Mesenchymal stem cell (in vitro differentiated cells and primary cell): Measurements from ENCODE around the gene OAS2.

Source experiments
- DNase-seq: peaks from one replicate; pipeline ENCODE4 v3.0.0-alpha.2; 2013
- H2AFZ ChIP-seq: one replicate; pipeline ENCODE4 v1.6.1; 2013; ENCODE audit warnings: low read depth, mild to moderate bottlenecking, control low read depth, inconsistent platforms, low read length, moderate library complexity
- H2AK5ac ChIP-seq: 2 replicates; pipeline ENCODE4 v1.6.1; 2013; ENCODE audit warnings: low read length, moderate library complexity, mild to moderate bottlenecking, inconsistent platforms; ENCODE audit not compliant: severe bottlenecking
- H2BK120ac ChIP-seq: one replicate; pipeline ENCODE4 v1.6.1; 2013; ENCODE audit warnings: low read depth, mild to moderate bottlenecking, inconsistent platforms, low read length, moderate library complexity
- H2BK12ac ChIP-seq, 2 experiments: one replicate each; pipeline ENCODE4 v1.6.1; 2013; ENCODE audit warnings: inconsistent platforms in 2 of 2, low read length in 2 of 2, mild to moderate bottlenecking in 2 of 2, moderate library complexity in 2 of 2, control low read depth in 1 of 2
- H2BK15ac ChIP-seq: one replicate; pipeline ENCODE4 v1.6.1; 2013; ENCODE audit warnings: mild to moderate bottlenecking, low read depth, inconsistent platforms; ENCODE audit not compliant: poor library complexity, severe bottlenecking
- H2BK5ac ChIP-seq: 2 replicates; pipeline ENCODE4 v1.6.1; 2013; ENCODE audit warnings: low read depth, mild to moderate bottlenecking, low read length, control low read depth, inconsistent platforms; ENCODE audit not compliant: poor library complexity, severe bottlenecking
- H3K14ac ChIP-seq, 2 experiments: one replicate each; pipeline ENCODE4 v1.6.1; 2013; ENCODE audit warnings: inconsistent platforms in 2 of 2, low read length in 2 of 2, control low read depth in 1 of 2, mild to moderate bottlenecking in 1 of 2, moderate library complexity in 1 of 2
- H3K18ac ChIP-seq, 2 experiments: one replicate each; pipeline ENCODE4 v1.6.1; 2013; ENCODE audit warnings: inconsistent platforms in 2 of 2, low read length in 2 of 2, control low read depth in 1 of 2, low read depth in 1 of 2, mild to moderate bottlenecking in 1 of 2
- H3K23ac ChIP-seq, 2 experiments: one replicate each; pipeline ENCODE4 v1.6.1; 2013; ENCODE audit warnings: inconsistent platforms in 2 of 2, low read length in 2 of 2, mild to moderate bottlenecking in 2 of 2, moderate library complexity in 2 of 2, control low read depth in 1 of 2
- H3K27ac ChIP-seq: 2 replicates; pipeline ENCODE4 v1.5.1; 2013; ENCODE audit warnings: mild to moderate bottlenecking, moderate library complexity, low read length, control low read depth, inconsistent platforms; ENCODE audit not compliant: poor library complexity, severe bottlenecking
- H3K27me3 ChIP-seq, 2 experiments: 2 replicates each; pipeline versions ENCODE4 v1.6.1 to v1.7.0; 2013; ENCODE audit warnings: low read length in 2 of 2, mild to moderate bottlenecking in 2 of 2, moderate library complexity in 2 of 2, control low read depth in 1 of 2, inconsistent platforms in 1 of 2; ENCODE audit not compliant: control insufficient read depth in 1 of 2, insufficient read depth in 1 of 2
- H3K36me3 ChIP-seq, 2 experiments: 2 replicates each; pipeline versions ENCODE4 v1.6.1 to v1.7.0; 2013; ENCODE audit warnings: low read length in 2 of 2, control low read depth in 1 of 2, inconsistent platforms in 1 of 2, low read depth in 1 of 2, mild to moderate bottlenecking in 1 of 2; ENCODE audit not compliant: insufficient read depth in 2 of 2, control insufficient read depth in 1 of 2
- H3K4ac ChIP-seq, 2 experiments: one replicate each; pipeline ENCODE4 v1.6.1; 2013; ENCODE audit warnings: inconsistent platforms in 2 of 2, low read length in 2 of 2, mild to moderate bottlenecking in 2 of 2, moderate library complexity in 2 of 2, control low read depth in 1 of 2, low read depth in 1 of 2
- H3K4me1 ChIP-seq: 2 replicates; pipeline ENCODE4 v1.6.1; 2013; ENCODE audit warnings: low read depth, low read length, control low read depth; ENCODE audit not compliant: control insufficient read depth, insufficient read depth
- H3K4me2 ChIP-seq: 2 replicates; pipeline ENCODE4 v1.6.1; 2013; ENCODE audit warnings: low read length, mild to moderate bottlenecking, inconsistent platforms; ENCODE audit not compliant: poor library complexity, severe bottlenecking
- H3K4me3 ChIP-seq, 2 experiments: 2 replicates each; pipeline versions ENCODE4 v1.5.1 to v1.7.0; 2013; ENCODE audit warnings: low read length in 2 of 2, mild to moderate bottlenecking in 2 of 2, control low read depth in 1 of 2, low read depth in 1 of 2; ENCODE audit not compliant: insufficient read depth in 1 of 2
- H3K79me1 ChIP-seq: replicated peaks from 2 replicates; pipeline ENCODE4 v1.6.1; 2013; ENCODE audit warnings: mild to moderate bottlenecking, control low read depth, low read length, inconsistent platforms; ENCODE audit not compliant: poor library complexity, severe bottlenecking
- H3K9ac ChIP-seq: 2 replicates; pipeline ENCODE4 v1.7.0; 2013; ENCODE audit warnings: mild to moderate bottlenecking, low read length, moderate library complexity
- H3K9me3 ChIP-seq: 2 replicates; pipeline ENCODE4 v1.7.0; 2013; ENCODE audit warnings: mild to moderate bottlenecking, low read length; ENCODE audit not compliant: control insufficient read depth
- H4K8ac ChIP-seq: one replicate; pipeline ENCODE4 v1.6.1; 2013; ENCODE audit warnings: inconsistent platforms, mild to moderate bottlenecking, low read length, moderate library complexity
- H4K91ac ChIP-seq: one replicate; pipeline ENCODE4 v1.6.1; 2013; ENCODE audit warnings: mild to moderate bottlenecking, low read length, inconsistent platforms
- WGBS: methylation state at CpG from one replicate; pipeline ENCODE4 v1.1.7; 2013; ENCODE audit warnings: mixed read lengths; 5-methylcytosine and 5-hydroxymethylcytosine counted together

OAS2 gene

GRCh38 chr12:112980491-112981158 is 2.3 kb downstream of the OAS2 start:
- Histone ChIP-seq H3K36me3 (no peaks in the 10 kb centered on the region), H2BK12ac (no peak overlapping the region), H3K4me1 (peaks cover 1% of the 10 kb centered on the region), H3K9me3 (peaks cover 13% of the 10 kb centered on the region), H3K4me3 (peak overlapping the region in 1 of 2 experiments; percentile 85), H3K4me2 (no peak overlapping the region), H3K9ac (no peak overlapping the region), H4K91ac (no peak overlapping the region), H2AFZ (no peak overlapping the region), H3K23ac (no peak overlapping the region), H2AK5ac (no peak overlapping the region), H3K4ac (no peak overlapping the region), H2BK5ac (no peak overlapping the region), H3K27me3 (no peaks in the 10 kb centered on the region), H2BK120ac (no peak overlapping the region), H3K14ac (no peak overlapping the region), H4K8ac (no peak overlapping the region), H3K79me1 (no peaks in the 10 kb centered on the region), H3K18ac (no peak overlapping the region), H3K27ac (no peak overlapping the region), H2BK15ac (no peak overlapping the region)
- 95% methylated on average over 2 of the region's 4 CpGs for WGBS
- no peak for DNase-seq

GRCh38 chr12:112985642-112986290 is 7.4 kb downstream of the OAS2 start:
- Histone ChIP-seq H3K36me3 (peaks cover 0 to 33% of the 10 kb centered on the region in 2 experiments), H3K18ac (no peak overlapping the region), H3K27ac (no peak overlapping the region), H4K8ac (no peak overlapping the region), H3K9me3 (peaks cover 13% of the 10 kb centered on the region), H3K23ac (no peak overlapping the region), H2AK5ac (no peak overlapping the region), H3K14ac (no peak overlapping the region), H2BK120ac (no peak overlapping the region), H3K4me3 (no peak overlapping the region), H2BK12ac (no peak overlapping the region), H3K79me1 (no peaks in the 10 kb centered on the region), H3K4me2 (no peak overlapping the region), H4K91ac (no peak overlapping the region), H3K9ac (no peak overlapping the region), H2AFZ (no peak overlapping the region), H3K4me1 (no peaks in the 10 kb centered on the region), H3K27me3 (peaks cover 0 to 18% of the 10 kb centered on the region in 2 experiments), H2BK5ac (no peak overlapping the region), H3K4ac (no peak overlapping the region), H2BK15ac (no peak overlapping the region)
- 100% methylated on average over 1 of the region's 1 CpG for WGBS
- no peak for DNase-seq

GRCh38 chr12:112986291-112986800 is 8.0 kb downstream of the OAS2 start:
- no peak overlapping the region for H3K18ac ChIP-seq
- H3K14ac ChIP-seq: no peak overlapping the region
- H3K79me1 ChIP-seq: no peaks in the 10 kb centered on the region
- H3K4me2 ChIP-seq: no peak overlapping the region
- peaks cover 0 to 36% of the 10 kb centered on the region in 2 experiments for H3K36me3 ChIP-seq
- WGBS: 88% methylated on average over 7 of the region's 7 CpGs
- H2BK120ac ChIP-seq: no peak overlapping the region
- H2BK15ac ChIP-seq: no peak overlapping the region
- H3K27ac ChIP-seq: no peak overlapping the region
- DNase-seq: no peak
- H4K8ac ChIP-seq: no peak overlapping the region
- no peak overlapping the region for H2BK5ac ChIP-seq
- H3K9ac ChIP-seq: no peak overlapping the region
- H2AK5ac ChIP-seq: no peak overlapping the region
- H3K23ac ChIP-seq: no peak overlapping the region
- peaks cover 13% of the 10 kb centered on the region for H3K9me3 ChIP-seq
- no peak overlapping the region for H2AFZ ChIP-seq
- H4K91ac ChIP-seq: no peak overlapping the region
- H3K4me3 ChIP-seq: no peak overlapping the region
- peaks cover 0 to 23% of the 10 kb centered on the region in 2 experiments for H3K27me3 ChIP-seq
- no peaks in the 10 kb centered on the region for H3K4me1 ChIP-seq
- no peak overlapping the region for H3K4ac ChIP-seq
- no peak overlapping the region for H2BK12ac ChIP-seq

GRCh38 chr12:112987561-112987960 is 9.2 kb downstream of the OAS2 start:
- Histone ChIP-seq H3K9ac (no peak overlapping the region), H2AK5ac (no peak overlapping the region), H3K4me1 (no peaks in the 10 kb centered on the region), H3K79me1 (no peaks in the 10 kb centered on the region), H2BK15ac (no peak overlapping the region), H2BK5ac (no peak overlapping the region), H2BK12ac (no peak overlapping the region), H3K9me3 (peaks cover 11% of the 10 kb centered on the region), H3K36me3 (peaks cover 0 to 38% of the 10 kb centered on the region in 2 experiments), H3K4me3 (no peak overlapping the region), H3K23ac (no peak overlapping the region), H3K4me2 (no peak overlapping the region), H3K14ac (no peak overlapping the region), H4K91ac (no peak overlapping the region), H3K27me3 (peaks cover 0 to 25% of the 10 kb centered on the region in 2 experiments), H4K8ac (no peak overlapping the region), H2AFZ (no peak overlapping the region), H2BK120ac (no peak overlapping the region), H3K27ac (no peak overlapping the region), H3K18ac (no peak overlapping the region), H3K4ac (no peak overlapping the region)
- 100% methylated on average over 1 of the region's 2 CpGs for WGBS
- DNase-seq: no peak
